Adipose tissue (tissue), 3 donors: Measurements from ENCODE around the gene UGT1A10. TPM values are rescaled to one million over a fixed set of nuclear protein-coding genes. Genes with fewer than 3 reads are reported as not detected.

Experiments used
- H3K27ac ChIP-seq: one replicate; pipeline ENCODE4 v1.5.1; 2013; ENCODE audit warnings: low read depth, low read length
- WGBS, 3 donors: extraction: QIAGEN DNeasy Blood & Tissue Kit; methylation state at CpG; one replicate each; pipeline ENCODE4 v1.1.7; 2013; 5-methylcytosine and 5-hydroxymethylcytosine counted together
- polyA plus RNA-seq, 3 donors: library from polyadenylated mRNA; stranded (reverse); fragments of 200-250 nt; gene quantifications; one replicate each; pipeline ENCODE4 v1.2.3, GENCODE V29; 2013
- donor health status: healthy with polysubstance abuse.
- donor health status: Bipolar disorder and iron deficiency.
- donor health status: healthy.

The UGT1A10 gene
- polyA plus RNA-seq, 3 donors, result 0.59 TPM; not detected in 2

- 78 to 80% (median 79%) methylated on average over 8 to 9 of the region's 9 CpGs for WGBS, 3 donors
- H3K27ac ChIP-seq, result no peak overlapping the region
These were observed 155.7 kb downstream of the UGT1A10 start for GRCh38 chr2:233791883-233792329.

- no peak overlapping the region for H3K27ac ChIP-seq
- 85 to 96% (median 91%) methylated on average over 7 of the region's 7 CpGs for WGBS, 3 donors
These were observed 156.5 kb downstream of the UGT1A10 start for GRCh38 chr2:233792720-233793119.

DNA sequence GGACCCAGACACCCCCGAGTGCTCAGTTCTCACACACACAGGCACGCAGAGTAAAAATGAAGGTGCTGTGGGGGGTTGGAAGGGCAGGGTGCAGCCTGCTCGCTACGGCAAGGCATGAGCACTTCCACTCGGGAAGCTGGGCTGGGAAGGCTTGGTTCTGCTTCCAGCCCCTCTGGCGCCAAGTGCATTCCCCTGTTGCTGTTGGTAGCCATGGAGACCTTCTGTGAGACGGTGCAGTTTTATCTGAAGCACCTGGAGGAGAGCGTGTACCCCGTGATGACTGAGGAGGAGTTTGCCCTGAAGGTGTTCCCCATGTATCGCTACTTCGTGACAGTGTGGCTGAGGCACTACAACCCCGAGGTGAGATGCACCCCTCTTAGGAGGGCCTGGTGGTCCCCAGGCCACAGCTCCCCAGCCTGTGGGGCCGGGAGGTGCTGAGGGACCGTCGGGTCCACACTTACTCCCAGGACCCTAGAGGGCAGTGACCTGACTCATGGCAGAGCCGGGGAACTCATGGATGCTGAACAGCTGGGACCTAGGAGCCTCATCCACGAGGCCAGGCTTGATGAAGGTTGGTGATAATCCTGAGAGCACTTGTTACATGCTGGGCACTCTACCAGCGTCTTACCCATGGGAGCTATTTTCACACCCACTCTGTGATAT lies 157.3 kb downstream of the UGT1A10 start:
- WGBS, 3 donors, result 70 to 82% (median 79%) methylated on average over 18 of the region's 18 CpGs
- H3K27ac ChIP-seq, result no peak overlapping the region

DNA sequence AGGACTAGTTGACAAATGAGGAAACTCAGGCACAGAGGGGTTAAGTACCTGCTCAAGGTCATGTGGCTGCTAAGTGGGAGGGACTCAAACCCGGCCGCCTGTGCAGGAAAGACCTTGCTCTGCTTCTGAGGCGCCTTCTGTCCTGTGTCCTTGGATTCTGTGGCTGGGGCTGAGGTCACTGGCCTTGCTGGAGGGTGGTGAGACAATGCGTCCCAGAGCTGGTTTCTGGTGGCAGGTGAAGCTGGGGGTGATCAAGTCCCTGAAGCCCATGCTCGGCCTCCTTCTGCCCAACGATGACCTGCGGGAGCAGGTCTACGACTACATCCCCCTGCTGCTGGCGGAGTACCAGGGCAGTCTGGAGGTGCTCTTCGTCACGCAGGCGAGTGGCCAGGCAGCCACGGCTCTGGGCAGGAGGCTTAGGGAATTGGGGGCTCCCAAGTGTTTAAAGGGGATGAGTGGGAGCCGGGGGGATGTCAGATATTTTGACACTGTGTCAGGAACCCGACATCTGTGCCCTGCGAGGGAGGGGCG lies 157.9 kb downstream of the UGT1A10 start:
- WGBS, 3 donors, result 62 to 79% (median 78%) methylated on average over 17 of the region's 17 CpGs
- no peak overlapping the region for H3K27ac ChIP-seq

GRCh38 chr2:233795735-233796171 lies 159.5 kb downstream of the UGT1A10 start:
- WGBS, 3 donors, result 91 to 92% (median 92%) methylated on average over 13 of the region's 13 CpGs
- no peak overlapping the region for H3K27ac ChIP-seq

DNA sequence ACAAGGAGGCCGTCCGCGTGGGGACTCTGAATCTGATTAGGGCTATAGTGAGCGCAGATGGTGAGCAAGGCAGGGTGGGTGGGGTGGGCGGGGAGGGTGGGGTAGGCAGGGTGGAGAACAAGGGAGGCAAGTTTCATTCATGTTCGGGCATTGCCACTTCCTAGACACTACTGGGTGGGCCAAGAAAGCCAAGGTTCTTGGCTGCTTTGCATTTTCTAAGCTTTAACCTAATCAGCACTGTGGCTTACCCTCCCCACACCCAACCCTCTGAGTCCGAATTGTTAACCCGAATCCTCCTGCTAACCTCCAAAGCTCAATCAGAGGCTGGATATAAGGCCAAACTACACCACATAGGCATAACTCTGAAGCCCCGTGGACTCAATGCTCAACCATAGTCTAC lies 160.0 kb downstream of the UGT1A10 start:
- 85 to 93% (median 87%) methylated on average over 9 of the region's 9 CpGs for WGBS, 3 donors
- H3K27ac ChIP-seq, result no peak overlapping the region

- 76 to 85% (median 82%) methylated on average over 14 of the region's 14 CpGs for WGBS, 3 donors
These were observed 162.3 kb downstream of the UGT1A10 start for GRCh38 chr2:233798335-233799086.

DNA sequence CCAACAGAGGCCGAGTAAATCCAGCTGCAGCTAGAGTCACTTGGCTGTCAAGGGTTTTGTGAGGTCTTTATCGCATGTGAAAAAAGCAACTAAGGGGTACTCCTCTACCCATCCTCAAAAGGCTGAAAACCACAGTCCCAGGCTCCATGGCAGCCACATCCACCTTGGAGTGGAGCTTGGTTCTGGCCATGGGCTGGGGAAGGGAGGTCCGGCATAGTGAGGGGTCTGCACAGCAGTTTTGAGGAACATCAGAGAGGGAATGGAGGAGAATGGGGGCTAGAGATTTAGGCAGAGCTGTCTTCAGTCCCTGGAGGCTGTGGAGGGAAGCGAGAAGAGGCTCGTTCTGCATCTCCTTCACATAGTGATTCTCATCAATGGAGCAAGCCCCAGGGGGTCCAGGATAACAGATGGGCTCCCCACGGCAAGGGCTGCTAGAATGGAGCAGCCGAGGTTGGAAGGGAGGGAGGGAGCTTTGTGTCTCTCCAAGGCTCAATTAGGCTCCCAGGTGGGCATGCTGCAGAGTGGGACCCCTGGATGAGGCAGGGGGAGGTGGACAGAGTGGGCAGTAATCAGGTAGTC lies 162.9 kb downstream of the UGT1A10 start:
- no peak overlapping the region for H3K27ac ChIP-seq
- 58 to 63% (median 61%) methylated on average over 7 of the region's 7 CpGs for WGBS, 3 donors

More at GRCh38 chr2:233798335-233799086, 162.3 kb downstream of the UGT1A10 start:
- no peak overlapping the region for H3K27ac ChIP-seq

DNA sequence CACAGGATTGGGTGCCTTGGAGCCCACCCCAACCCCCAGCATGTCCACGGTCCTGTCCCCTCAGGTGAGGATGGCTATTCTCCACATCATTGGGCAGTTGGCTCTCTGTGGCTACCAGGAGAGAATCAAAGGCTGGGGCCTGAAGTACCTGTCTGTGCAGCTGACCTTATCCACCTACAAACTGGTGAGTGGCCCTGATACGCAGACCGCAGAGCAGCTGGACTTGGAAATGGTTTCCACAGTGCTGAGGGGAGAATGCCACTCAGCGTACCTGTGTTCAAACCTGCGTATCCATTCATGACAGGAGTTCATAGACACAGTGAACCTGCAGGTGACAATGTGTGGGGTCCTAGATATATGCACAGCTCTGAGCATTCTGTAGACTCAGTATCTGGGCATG lies 163.5 kb downstream of the UGT1A10 start:
- no peak overlapping the region for H3K27ac ChIP-seq
- WGBS, 3 donors, result 45 to 82% (median 54%) methylated on average over 5 of the region's 5 CpGs

GRCh38 chr2:233800208-233800607 lies 164.0 kb downstream of the UGT1A10 start:
- 78 to 81% (median 80%) methylated on average over 7 of the region's 7 CpGs for WGBS, 3 donors
- no peak overlapping the region for H3K27ac ChIP-seq

DNA sequence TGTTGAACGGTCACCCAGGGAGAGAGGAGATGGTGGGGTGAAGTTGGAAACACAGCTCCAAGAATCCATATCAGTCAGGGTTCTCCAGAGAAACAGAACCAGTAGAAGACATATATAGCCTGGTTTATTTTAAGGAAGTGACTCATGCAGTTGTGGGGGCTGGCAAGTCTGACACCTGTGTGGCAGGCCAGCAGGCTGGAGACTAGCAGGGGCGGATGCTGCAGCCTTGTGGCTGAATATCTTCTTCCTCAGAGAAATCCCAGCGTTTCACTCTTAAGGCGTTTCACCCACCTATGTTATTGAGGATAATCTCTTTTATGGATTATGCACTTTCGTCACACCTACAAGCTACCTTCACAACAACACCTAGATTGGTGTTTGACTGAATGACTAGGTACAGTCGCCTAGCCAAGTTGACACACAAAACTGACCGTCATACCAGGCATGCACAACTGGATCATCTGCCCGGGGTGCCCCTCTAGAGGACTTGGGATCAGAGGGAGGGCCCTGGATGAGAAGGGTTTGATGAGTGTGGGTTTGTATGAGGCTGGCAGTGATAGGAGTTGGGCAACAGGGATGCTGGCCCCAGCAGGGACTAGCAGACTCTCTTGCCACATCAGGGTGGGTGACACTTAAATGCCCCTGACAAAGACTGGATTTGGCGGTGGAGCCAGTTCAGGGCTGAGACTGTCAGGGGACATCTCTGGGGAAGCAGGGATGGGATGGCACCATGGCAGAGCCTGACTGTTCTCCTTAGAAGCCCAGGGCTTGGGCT lies 165.3 kb downstream of the UGT1A10 start:
- H3K27ac ChIP-seq, result no peak overlapping the region
- WGBS, 3 donors, result 66 to 79% (median 75%) methylated on average over 9 of the region's 9 CpGs

- H3K27ac ChIP-seq, result no peak overlapping the region
- 59 to 76% (median 71%) methylated on average over 3 of the region's 3 CpGs for WGBS, 3 donors
These were observed 166.0 kb downstream of the UGT1A10 start for GRCh38 chr2:233802132-233802815.

DNA sequence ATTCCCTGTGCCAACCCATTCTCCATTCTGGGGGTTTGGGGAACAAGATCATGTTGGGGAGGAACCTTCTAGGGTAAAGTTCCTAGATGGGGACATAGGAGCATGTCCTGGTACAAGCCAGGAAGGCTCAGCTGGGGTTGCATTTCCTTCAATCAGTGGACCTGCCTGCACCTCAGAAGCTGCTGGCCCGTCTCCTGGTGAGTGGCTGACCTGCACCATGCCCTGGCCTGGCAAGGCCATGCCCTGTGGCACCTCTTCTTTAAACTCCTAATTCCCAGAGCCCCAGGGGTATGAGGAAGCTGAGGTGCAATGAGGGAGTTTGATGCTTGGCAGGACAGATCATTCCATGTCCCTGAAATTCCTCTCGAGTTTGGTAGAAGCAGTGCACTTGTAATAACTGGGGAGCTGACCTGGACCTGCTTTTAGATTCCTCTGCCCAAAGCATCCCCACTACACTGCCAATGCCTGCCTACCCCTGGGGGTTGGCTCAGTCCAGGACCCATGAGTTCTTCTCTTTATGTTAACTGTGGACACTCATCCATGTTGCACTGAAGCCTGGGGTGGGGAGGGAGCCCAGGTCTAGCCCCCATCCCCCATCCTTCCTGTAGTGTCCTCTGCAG lies 167.2 kb downstream of the UGT1A10 start:
- no peak overlapping the region for H3K27ac ChIP-seq
- 46 to 71% (median 67%) methylated on average over 2 of the region's 2 CpGs for WGBS, 3 donors

GRCh38 chr2:233803994-233804393 lies 167.7 kb downstream of the UGT1A10 start:
- no peak overlapping the region for H3K27ac ChIP-seq
- 60 to 65% (median 64%) methylated on average over 8 of the region's 8 CpGs for WGBS, 3 donors

DNA sequence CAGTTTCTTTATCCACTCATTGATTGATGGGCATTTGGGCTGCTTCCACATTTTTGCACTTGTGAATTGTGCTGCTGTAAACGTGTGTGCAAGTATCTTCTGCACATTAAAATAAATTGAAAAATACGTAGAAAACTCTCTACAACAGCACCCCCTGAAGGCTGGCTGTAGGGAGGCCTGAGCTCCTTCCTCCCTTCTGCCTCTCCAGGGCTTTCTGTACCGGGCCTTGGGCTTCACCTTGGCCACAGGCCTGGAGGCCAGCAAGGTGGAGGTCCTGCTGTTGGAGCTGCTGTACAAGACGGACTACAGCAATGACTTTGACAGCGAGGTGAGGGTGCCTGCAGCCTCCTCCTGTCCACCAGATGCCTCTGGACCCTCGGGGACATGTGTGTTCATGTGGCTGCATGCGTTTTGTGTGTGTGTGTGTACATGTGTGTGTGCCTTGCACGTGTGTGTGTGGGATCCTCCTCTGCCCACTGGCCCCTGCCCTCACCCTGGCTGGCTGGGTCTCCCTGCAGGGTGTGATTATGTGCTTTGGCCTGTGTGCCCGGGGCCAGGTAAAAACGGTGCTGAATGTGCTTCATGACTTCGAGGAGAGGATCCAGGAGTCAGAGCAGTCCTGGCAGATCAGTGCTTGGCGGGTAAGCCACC lies 171.1 kb downstream of the UGT1A10 start:
- H3K27ac ChIP-seq, result no peak overlapping the region
- WGBS, 3 donors, result 66 to 73% (median 72%) methylated on average over 12 of the region's 12 CpGs

DNA sequence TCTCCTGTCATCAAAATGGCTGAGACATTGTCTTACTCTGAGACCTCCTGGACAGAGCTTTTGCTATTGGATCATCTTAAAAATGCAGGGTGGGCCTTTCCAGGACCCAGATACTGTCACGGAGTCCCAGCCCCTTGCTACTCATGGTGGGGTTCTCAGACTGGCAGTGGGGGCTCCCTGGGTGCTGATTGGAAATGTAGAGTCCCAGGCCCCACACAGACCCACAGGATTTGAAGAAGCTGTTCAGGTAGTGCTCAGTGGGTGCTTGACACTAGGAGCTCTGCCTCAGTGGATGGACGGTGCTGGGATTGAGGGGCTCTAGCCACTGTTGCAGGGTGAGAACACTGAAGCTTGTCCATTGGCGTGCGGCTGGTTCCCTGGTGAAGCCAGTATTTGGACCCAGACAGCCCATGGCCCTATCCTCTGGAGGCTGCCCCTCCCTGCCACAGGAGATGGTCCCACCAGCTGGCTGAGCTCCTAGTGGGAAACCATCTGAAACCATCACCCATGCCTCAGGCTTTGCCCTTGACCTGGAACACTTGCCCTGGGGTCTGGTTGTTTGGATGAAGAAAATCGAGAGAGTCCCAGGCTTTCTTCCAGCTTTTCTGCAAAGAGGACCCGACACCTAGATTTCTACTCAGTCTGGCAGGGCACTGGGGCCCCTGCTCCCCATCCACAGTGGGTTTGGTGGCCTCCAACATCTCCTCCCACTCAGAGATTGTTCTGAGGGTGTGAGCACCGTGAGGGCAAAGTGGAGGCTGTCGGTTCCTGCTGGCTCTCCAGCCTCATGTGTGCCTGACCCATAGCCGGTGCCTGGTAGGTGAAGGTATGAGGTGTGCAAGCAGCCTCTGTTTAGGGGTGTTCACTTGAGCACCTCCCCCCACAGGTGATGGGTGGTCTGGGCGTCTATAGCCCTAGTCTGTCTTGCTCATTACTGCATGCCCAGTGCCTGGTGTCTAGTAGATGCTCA lies 172.0 kb downstream of the UGT1A10 start:
- WGBS, 3 donors, result 77 to 83% (median 78%) methylated on average over 10 of the region's 10 CpGs
- H3K27ac ChIP-seq, result no peak overlapping the region
